WTC11 (cell line): ENCODE results near the gene RFX4. TPM values are rescaled to one million over a fixed set of nuclear protein-coding genes. Genes with fewer than 3 reads are reported as not detected.

Source experiments
- ATAC-seq: fragments of 200-7000 bp; cut with Tn5 transposase; 2 replicates; pipeline ENCODE4 v1.10.0; 2021; ENCODE audit warnings: mild to moderate bottlenecking, moderate library complexity
- CTCF ChIA-PET: fragments of 300-600 bp; sonication (Branson Sonifier 250); formaldehyde crosslinking; loops from one replicate; lab custom pipeline; 2021; ENCODE audit warnings: antibody characterized with exemption; lab: Charles Lee
- POLR2A ChIA-PET: fragments of 350-600 bp; sonication (Branson Sonifier 250); formaldehyde crosslinking; loops from one replicate; lab custom pipeline; 2021; ENCODE audit warnings: antibody characterized with exemption; lab: Charles Lee
- DNase-seq: peaks from one replicate; pipeline ENCODE4 v3.0.0; 2021; ENCODE audit warnings: low spot score
- H3K27ac Mint-ChIP-seq: 2 replicates; pipeline ENCODE4 v1.8.0; 2021; ENCODE audit warnings: mixed read lengths
- H3K27me3 Mint-ChIP-seq: 2 replicates; pipeline ENCODE4 v1.8.0; 2021; ENCODE audit warnings: low read depth, mild to moderate bottlenecking, moderate library complexity, mixed read lengths
- H3K36me3 Mint-ChIP-seq: 2 replicates; pipeline ENCODE4 v1.8.0; 2021; ENCODE audit warnings: mixed read lengths
- H3K4me1 Mint-ChIP-seq: 2 replicates; pipeline ENCODE4 v1.8.0; 2022; ENCODE audit warnings: mixed read lengths
- H3K4me3 Mint-ChIP-seq: 2 replicates; pipeline ENCODE4 v1.8.0; 2021; ENCODE audit warnings: mild to moderate bottlenecking, moderate library complexity, mixed read lengths
- H3K9me3 Mint-ChIP-seq: 2 replicates; pipeline ENCODE4 v1.8.0; 2021; ENCODE audit warnings: mixed read lengths
- KAT7 ChIP-seq: sonication (generic); formaldehyde crosslinking; IDR thresholded peaks from 2 replicates; pipeline ENCODE4 v1.8.1; 2023; ENCODE audit warnings: missing genetic modification reagents, mild to moderate bottlenecking, borderline replicate concordance
- TEAD4 ChIP-seq: sonication (generic); formaldehyde crosslinking; IDR thresholded peaks from 2 replicates; pipeline ENCODE4 v1.8.0; 2022; ENCODE audit warnings: mild to moderate bottlenecking, missing genetic modification reagents
- ZNF121 ChIP-seq: sonication (generic); formaldehyde crosslinking; IDR thresholded peaks from 2 replicates; pipeline ENCODE4 v1.8.0; 2023; ENCODE audit warnings: missing genetic modification reagents
- ZNF232 ChIP-seq: sonication (generic); formaldehyde crosslinking; IDR thresholded peaks from 2 replicates; pipeline ENCODE4 v1.8.0; 2022; ENCODE audit warnings: mild to moderate bottlenecking, missing genetic modification reagents
- total RNA-seq: library from RNA; stranded (reverse); gene quantifications from 3 replicates; pipeline ENCODE4 v1.2.3, GENCODE V29; 2021
- TF ChIP-seq, protein P1 (sequence below): fragments of 250-450 bp; sonication (Bioruptor Pico); IDR thresholded peaks from 2 replicates; pipeline ENCODE4 v1.8.0; 2021; ENCODE audit warnings: mild to moderate bottlenecking
- TF ChIP-seq, protein P2 (sequence below): sonication (generic); formaldehyde crosslinking; IDR thresholded peaks from 2 replicates; pipeline ENCODE4 v1.8.1; 2022; ENCODE audit warnings: missing genetic modification reagents, borderline replicate concordance
- TF ChIP-seq, protein P3 (sequence below): sonication (generic); formaldehyde crosslinking; IDR thresholded peaks from 2 replicates; pipeline ENCODE4 v1.8.1; 2023; ENCODE audit warnings: mild to moderate bottlenecking, moderate library complexity, missing genetic modification reagents
- TF ChIP-seq, protein P4 (sequence below): sonication (generic); formaldehyde crosslinking; IDR thresholded peaks from 2 replicates; pipeline ENCODE4 v1.8.0; 2022; ENCODE audit warnings: missing genetic modification reagents

Gene RFX4
- total RNA-seq, 1 experiment from 2014 or later, result 0.26 TPM

DNA sequence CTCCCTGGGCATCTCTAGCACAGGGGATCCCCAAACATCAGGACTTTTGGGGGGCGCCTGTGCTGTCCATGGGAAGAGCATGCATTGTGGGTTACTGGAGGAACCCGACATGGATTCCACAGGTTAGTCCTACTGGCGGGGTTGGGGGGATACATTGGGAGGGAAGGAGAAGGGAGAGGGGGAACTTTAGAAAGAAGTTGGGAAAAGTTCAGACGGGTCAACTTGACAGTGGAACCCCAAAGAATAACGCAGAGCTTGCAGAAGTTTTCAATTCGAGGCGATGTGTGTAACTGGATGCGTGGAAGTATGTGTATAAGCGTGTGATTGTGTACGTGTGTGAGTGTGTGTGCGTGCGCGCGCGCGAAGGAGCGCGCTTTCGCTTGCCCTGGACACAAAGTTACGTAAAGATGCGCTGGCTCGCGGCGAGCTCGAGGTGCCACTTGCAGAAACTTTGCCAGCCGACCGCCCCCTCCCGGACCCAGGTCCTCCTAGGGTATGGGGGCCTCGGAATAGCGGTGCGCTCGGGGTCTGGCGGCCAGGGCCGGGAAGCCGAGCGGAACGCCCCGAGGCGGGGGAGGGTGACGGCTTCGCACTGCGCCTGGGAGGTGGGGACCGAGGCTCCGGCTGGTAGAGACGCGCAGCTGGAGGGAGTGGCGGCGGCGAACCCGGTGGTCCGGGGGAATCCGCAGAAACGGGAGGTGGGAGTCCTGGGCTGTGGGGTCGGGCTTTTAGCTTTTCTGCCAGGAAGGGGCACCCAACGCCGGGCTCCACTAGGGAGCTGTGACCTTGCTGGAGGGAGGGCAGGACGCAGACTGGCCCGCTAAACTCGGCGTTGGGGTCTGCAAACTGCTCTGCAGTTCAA is 669 bp downstream of the RFX4 start:
- no peaks in the 10 kb centered on the region for H3K9me3 Mint-ChIP-seq
- H3K4me3 Mint-ChIP-seq, result peak overlapping the region; percentile 79
- DNase-seq (peak; percentile 64), ATAC-seq (peak; percentile 3)
- peaks cover 46% of the 10 kb centered on the region for H3K4me1 Mint-ChIP-seq
- no peaks in the 10 kb centered on the region for H3K36me3 Mint-ChIP-seq
- TF ChIP-seq, protein P1, sequence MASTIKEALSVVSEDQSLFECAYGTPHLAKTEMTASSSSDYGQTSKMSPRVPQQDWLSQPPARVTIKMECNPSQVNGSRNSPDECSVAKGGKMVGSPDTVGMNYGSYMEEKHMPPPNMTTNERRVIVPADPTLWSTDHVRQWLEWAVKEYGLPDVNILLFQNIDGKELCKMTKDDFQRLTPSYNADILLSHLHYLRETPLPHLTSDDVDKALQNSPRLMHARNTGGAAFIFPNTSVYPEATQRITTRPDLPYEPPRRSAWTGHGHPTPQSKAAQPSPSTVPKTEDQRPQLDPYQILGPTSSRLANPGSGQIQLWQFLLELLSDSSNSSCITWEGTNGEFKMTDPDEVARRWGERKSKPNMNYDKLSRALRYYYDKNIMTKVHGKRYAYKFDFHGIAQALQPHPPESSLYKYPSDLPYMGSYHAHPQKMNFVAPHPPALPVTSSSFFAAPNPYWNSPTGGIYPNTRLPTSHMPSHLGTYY (CRISPR knock-in tag), result no peak
- peak; percentile 71; the same call in 1 of the 2 replicates for TF ChIP-seq KAT7 (CRISPR knock-in tag)
- TF ChIP-seq, protein P2, sequence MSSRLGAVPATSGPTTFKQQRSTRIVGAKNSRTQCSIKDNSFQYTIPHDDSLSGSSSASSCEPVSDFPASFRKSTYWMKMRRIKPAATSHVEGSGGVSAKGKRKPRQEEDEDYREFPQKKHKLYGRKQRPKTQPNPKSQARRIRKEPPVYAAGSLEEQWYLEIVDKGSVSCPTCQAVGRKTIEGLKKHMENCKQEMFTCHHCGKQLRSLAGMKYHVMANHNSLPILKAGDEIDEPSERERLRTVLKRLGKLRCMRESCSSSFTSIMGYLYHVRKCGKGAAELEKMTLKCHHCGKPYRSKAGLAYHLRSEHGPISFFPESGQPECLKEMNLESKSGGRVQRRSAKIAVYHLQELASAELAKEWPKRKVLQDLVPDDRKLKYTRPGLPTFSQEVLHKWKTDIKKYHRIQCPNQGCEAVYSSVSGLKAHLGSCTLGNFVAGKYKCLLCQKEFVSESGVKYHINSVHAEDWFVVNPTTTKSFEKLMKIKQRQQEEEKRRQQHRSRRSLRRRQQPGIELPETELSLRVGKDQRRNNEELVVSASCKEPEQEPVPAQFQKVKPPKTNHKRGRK (CRISPR knock-in tag), result peak; percentile 1; the same call in 1 of the 2 replicates
- TF ChIP-seq, protein P3, sequence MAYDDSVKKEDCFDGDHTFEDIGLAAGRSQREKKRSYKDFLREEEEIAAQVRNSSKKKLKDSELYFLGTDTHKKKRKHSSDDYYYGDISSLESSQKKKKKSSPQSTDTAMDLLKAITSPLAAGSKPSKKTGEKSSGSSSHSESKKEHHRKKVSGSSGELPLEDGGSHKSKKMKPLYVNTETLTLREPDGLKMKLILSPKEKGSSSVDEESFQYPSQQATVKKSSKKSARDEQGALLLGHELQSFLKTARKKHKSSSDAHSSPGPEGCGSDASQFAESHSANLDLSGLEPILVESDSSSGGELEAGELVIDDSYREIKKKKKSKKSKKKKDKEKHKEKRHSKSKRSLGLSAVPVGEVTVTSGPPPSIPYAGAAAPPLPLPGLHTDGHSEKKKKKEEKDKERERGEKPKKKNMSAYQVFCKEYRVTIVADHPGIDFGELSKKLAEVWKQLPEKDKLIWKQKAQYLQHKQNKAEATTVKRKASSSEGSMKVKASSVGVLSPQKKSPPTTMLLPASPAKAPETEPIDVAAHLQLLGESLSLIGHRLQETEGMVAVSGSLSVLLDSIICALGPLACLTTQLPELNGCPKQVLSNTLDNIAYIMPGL (CRISPR knock-in tag), result 0 out of 2 replicates have a peak, but pooled peaks have one; percentile 1
- TF ChIP-seq ZNF121 (CRISPR knock-in tag), result peak; percentile 54; the same call in 1 of the 2 replicates
- TF ChIP-seq, protein P4, sequence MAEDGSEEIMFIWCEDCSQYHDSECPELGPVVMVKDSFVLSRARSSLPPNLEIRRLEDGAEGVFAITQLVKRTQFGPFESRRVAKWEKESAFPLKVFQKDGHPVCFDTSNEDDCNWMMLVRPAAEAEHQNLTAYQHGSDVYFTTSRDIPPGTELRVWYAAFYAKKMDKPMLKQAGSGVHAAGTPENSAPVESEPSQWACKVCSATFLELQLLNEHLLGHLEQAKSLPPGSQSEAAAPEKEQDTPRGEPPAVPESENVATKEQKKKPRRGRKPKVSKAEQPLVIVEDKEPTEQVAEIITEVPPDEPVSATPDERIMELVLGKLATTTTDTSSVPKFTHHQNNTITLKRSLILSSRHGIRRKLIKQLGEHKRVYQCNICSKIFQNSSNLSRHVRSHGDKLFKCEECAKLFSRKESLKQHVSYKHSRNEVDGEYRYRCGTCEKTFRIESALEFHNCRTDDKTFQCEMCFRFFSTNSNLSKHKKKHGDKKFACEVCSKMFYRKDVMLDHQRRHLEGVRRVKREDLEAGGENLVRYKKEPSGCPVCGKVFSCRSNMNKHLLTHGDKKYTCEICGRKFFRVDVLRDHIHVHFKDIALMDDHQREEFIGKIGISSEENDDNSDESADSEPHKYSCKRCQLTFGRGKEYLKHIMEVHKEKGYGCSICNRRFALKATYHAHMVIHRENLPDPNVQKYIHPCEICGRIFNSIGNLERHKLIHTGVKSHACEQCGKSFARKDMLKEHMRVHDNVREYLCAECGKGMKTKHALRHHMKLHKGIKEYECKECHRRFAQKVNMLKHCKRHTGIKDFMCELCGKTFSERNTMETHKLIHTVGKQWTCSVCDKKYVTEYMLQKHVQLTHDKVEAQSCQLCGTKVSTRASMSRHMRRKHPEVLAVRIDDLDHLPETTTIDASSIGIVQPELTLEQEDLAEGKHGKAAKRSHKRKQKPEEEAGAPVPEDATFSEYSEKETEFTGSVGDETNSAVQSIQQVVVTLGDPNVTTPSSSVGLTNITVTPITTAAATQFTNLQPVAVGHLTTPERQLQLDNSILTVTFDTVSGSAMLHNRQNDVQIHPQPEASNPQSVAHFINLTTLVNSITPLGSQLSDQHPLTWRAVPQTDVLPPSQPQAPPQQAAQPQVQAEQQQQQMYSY (CRISPR knock-in tag), result peak; percentile 92
- peaks cover 93% of the 10 kb centered on the region for H3K27me3 Mint-ChIP-seq
- ChIA-PET CTCF (interaction anchor here (1.4 to 4.3 kb wide), 3 partner anchors 206 to 336 kb away, joined by 3 to 19 read pairs (median 4); partner anchors contain the start of gene POLR3B), POLR2A (interaction anchor here (0.6 kb wide), 1 partner anchor 299 kb away, joined by 3 read pairs; no protein-coding TSS in a partner anchor)
- H3K27ac Mint-ChIP-seq, result no peak overlapping the region

DNA sequence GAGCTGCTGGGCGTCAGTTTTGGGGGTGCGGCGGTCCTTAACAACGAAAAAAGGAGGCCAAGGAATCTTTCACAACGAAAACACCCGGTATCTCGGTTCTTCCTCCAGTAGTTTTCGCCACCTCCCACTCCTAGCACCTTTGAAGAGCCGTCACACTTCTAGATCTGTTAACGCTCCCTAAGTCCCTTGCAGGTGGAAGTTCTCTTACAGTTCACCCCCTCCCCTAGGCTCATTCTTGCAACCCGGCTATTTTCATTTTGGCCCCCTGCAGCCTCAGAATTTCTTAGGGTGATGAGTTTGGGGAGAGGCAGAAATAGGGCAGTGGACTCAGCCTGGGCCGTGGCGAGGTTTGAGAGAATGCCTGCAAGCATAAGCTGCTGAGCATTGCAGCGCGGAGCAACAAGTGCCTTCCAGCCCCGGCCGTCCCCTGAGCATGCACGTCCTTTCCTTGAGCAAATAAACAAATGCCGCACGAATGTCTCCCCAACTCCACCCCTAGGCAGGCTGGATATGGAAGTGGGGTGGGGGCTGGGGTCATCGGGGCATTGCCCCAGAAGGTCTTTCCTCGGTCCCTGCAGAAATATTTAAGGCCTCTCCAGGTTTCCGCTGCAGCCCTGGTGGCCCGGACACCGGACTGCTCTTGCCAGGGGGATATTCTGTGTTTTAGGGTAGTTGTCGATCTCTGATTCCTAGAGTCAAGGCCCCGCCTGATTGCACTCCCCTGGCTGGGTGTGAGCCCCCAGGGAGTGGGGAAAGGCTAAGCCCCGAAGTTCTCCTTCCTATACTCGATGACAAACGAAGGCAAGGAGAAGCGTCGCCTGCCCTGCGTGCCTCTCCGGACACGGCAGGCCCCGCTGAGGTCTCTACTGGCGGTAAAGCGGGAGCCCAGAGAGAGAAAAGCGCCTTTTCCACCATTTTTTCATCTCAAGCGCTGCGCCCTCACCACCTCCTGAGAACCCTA is 1.6 kb downstream of the RFX4 start:
- Mint-ChIP-seq H3K4me1 (peaks cover 46% of the 10 kb centered on the region), H3K27ac (no peak overlapping the region), H3K9me3 (no peaks in the 10 kb centered on the region), H3K27me3 (peaks cover 93% of the 10 kb centered on the region), H3K4me3 (peak overlapping the region; percentile 79), H3K36me3 (no peaks in the 10 kb centered on the region)
- DNase-seq (peak; percentile 36), ATAC-seq (no peak)
- TF ChIP-seq, protein P4 (CRISPR knock-in tag), result peak; percentile 57
- TF ChIP-seq ZNF232 (CRISPR knock-in tag), result no peak
- TF ChIP-seq TEAD4, result no peak
- POLR2A ChIA-PET, result no interaction called here
- CTCF ChIA-PET, result interaction anchor here (1.4 to 4.3 kb wide), 2 partner anchors 206 to 335 kb away, joined by 3 to 19 read pairs; no protein-coding TSS in a partner anchor
